GM21367 (cell line): ENCODE data around the gene LRRC57.

Source experiments
- ATAC-seq: cut with Tn5 transposase; IDR thresholded peaks from one replicate; pipeline ENCODE4 v1.9.1; 2021; ENCODE audit not compliant: unreplicated experiment

Gene LRRC57

DNA sequence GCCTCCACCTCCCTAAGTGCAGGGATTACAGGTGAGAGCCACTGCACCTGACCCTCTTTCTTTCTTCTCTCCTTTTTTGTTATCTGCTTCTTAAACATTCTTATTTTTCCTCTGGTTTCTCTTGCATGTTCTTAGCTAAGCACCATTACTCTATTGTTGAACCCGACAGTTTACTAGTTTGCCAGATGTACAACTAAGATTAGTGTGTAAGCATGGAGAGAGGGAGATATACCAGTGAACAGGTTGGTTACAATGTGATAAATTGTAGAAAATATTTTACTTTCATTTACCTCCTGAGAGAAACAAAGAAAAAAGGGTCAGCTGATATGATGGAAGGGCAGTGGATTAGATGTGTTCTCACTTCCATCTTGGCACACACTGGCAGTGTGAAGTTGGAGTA lies 5.0 kb upstream of the LRRC57 start:
- ATAC-seq: no peak

GRCh38 chr15:42549741-42550392 lies 1.3 kb upstream of the LRRC57 start:
- ATAC-seq: no peak

GRCh38 chr15:42549032-42549491 lies 469 bp upstream of the LRRC57 start:
- ATAC-seq: no peak

- ATAC-seq: no peak
Observed at GRCh38 chr15:42547918-42548248, 710 bp downstream of the LRRC57 start.

- ATAC-seq: no peak
Observed at GRCh38 chr15:42544853-42545629, 3.6 kb downstream of the LRRC57 start.

- no peak for ATAC-seq
Observed at GRCh38 chr15:42533246-42533645, 15.3 kb downstream of the LRRC57 start.

DNA sequence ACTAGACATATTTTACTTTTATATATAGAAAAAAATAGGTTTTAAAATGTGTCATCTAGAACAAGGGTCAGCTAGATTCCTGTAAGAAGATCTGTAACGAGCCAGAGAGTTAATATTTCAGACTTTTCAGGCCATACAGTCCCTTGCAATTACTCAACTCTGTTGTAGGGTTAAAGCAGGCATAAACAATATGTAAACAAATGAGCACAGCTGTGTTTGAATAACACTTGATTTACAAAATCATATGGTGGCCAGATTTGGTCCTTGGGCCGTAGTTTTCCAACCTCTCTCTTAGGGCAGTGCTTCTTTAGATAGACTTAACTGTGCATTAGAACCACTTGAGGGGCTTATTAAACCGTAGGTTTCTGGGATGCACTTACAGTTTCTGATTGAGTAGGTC lies 19.6 kb downstream of the LRRC57 start:
- ATAC-seq: no peak

DNA sequence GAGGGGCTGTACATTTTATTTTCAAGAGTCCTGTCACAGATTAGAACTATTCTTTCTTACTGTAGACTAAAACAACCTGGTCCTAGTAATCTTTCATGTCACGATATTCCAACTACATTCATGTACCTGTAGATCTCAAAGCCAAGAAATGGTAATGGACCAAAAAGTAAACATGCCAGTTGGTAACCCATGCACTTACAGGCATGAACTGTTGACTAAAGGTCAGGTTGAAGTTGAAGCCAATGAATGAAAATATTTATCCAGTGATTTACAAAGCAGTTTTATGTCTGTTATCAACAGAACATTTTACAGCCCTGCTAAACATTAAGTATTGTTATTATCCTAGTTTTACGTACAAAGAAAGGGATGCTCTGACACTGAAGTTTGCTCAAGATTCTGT lies 25.3 kb downstream of the LRRC57 start:
- ATAC-seq: no peak

GRCh38 chr15:42511007-42511391 lies 37.6 kb downstream of the LRRC57 start:
- no peak for ATAC-seq

DNA sequence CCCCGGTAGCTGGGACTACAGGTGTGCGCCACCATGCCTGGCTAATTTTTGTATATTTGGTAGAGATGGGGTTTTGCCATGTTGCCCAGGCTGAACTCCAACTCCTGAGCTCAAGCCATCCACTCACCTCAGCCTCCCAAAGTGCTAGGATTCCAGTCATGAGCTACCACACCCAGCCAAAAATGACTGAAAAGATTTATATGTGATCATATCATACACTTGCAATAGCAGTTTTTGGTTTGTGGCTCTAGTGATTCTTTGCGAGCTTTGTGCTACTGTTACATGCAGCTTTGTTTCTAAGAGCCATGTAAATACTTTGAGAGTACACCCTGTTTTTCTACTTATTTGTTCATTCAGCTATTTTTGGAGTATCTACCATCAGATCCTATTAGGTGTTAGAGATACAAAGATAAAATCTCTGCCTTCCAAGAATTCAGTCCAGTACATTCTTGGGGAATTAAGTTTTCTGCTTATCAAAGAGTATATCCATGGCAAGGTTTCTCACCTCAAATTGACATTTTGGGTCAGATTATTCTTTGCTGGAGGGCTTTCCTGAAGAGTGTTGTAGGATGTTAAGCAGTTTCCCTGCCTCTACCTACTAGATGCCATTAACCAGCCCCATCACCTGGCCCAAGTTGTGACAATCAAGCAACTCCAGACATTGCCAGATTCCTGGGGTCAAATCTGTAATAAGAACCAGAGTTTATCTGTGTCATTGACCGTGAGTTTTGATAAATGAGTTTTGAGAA lies 38.2 kb downstream of the LRRC57 start:
- ATAC-seq: no peak

DNA sequence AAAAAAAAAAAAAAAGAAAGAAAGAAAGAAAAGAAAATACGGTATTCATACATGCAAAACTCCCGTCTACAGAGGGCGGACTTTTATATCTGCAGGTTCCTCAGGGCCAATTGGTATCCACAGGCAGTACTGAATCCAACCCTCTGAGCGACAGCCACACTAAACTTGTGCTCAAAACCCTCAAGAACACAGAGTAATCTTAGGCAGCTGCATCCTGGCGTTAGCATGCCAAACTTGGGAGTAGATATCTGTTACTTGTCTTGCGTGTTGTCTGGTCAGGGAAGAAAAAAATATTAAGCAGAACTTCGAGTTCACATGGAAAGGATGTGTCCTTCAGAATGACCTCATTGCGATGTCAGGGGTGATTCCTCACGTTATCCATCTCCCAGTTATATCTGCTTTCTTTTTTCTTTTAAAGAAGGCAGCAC lies 40.3 kb downstream of the LRRC57 start:
- ATAC-seq: no peak

- ATAC-seq: no peak
Observed at GRCh38 chr15:42507514-42507913, 41.1 kb downstream of the LRRC57 start.

GRCh38 chr15:42504631-42505030 lies 44.0 kb downstream of the LRRC57 start:
- no peak for ATAC-seq

- no peak for ATAC-seq
Observed at GRCh38 chr15:42503825-42504224, 44.8 kb downstream of the LRRC57 start.

GRCh38 chr15:42502477-42502876 lies 46.1 kb downstream of the LRRC57 start:
- no peak for ATAC-seq

DNA sequence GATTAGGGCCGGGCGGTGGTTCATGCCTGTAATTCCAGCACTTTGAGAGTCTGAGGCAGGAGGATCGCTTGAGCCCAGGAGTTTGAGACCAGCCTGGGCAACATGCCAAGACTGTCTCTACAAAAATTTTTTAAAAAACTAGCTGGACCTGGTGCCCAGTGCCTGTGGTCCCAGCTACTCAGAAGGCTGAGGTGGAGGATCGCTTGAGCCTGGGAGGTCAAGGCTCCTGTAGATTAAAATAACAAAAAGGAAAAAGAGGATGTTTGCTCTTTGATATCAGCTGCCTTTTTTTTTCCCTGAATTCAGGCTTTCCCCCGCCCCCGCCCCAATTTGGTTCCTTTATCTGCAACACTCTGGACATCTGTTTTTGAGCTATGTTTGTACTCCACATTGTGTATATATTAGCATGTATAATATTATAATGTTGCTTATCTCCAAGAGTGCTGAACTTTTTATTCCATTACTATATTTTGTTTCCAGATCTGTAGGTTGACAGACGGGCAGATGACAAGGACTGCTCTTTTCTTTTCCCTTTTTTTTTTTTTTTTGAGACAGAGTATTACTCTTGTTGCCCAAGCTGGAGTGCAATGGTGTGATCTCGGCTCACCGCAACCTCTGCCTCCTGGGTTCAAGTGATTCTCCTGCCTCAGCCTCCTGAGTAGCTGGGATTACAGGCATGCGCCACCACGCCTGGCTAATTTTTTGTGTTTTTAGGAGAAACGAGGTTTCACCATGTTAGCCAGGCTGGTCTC lies 48.6 kb downstream of the LRRC57 start:
- ATAC-seq: no peak

- no peak for ATAC-seq
Observed at GRCh38 chr15:42498212-42499068, 50.2 kb downstream of the LRRC57 start.

- ATAC-seq: peak; percentile 69
Observed at GRCh38 chr15:42495361-42496212, 53.0 kb downstream of the LRRC57 start, which contains the start of gene SNAP23. SNAP23 (plus strand) TSS chr15:42495634; CDS start chr15:42511847, 16,213 bp downstream.

DNA sequence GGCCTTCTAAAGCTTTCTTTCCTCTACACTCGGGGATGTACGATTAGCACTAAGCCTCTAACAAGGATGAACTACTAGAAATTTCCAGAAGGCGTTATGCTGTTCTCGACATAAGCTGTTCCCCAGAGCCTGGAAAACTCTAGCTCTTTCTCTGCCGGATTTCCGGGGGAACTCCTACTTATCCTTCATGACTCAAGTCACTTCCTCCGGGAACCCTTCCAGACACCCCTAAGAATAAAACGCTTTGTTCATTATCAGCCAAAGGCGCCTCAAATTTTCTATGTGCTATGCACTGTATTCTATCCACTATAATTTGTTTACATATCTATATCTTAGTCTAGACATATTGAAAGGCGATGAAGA lies 53.6 kb downstream of the LRRC57 start:
- ATAC-seq: no peak
